Effector memory CD8-positive, alpha-beta T cell (primary cell): ENCODE data around the gene ALG2.
"Not testable (repeated sequence)": the region's sequence is repeated elsewhere in the genome, so short reads cannot be mapped to it uniquely, and the experiment has no call there.

Experiments used
- ATAC-seq: fragments of 150-1000 bp; cut with Tn5 transposase; replicated peaks from 2 replicates; pipeline ENCODE4 v1.10.0; 2021; ENCODE audit warnings: mild to moderate bottlenecking, moderate library complexity
- DNase-seq, 3 experiments: peaks; one replicate each; pipeline ENCODE4 v3.0.0; 2021
- H3K27ac Mint-ChIP-seq, 2 donors: one replicate each; pipeline ENCODE4 v1.8.0; 2022; ENCODE audit warnings: mild to moderate bottlenecking in 2 of 2, mixed read lengths in 2 of 2, moderate library complexity in 2 of 2
- H3K27me3 Mint-ChIP-seq, 2 donors: one replicate each; pipeline ENCODE4 v1.8.0; 2022; ENCODE audit warnings: mixed read lengths in 2 of 2
- H3K36me3 Mint-ChIP-seq: one replicate; pipeline ENCODE4 v1.8.0; 2022; ENCODE audit warnings: mild to moderate bottlenecking, moderate library complexity, mixed read lengths; ENCODE audit not compliant: insufficient read depth
- H3K4me1 Mint-ChIP-seq, 2 donors: one replicate each; pipeline ENCODE4 v1.8.0; 2022; ENCODE audit warnings: low read depth in 2 of 2, mixed read lengths in 2 of 2
- H3K4me3 Mint-ChIP-seq, 2 donors: one replicate each; pipeline ENCODE4 v1.8.0; 2022; ENCODE audit warnings: mild to moderate bottlenecking in 2 of 2, mixed read lengths in 2 of 2, moderate library complexity in 2 of 2
- H3K9me3 Mint-ChIP-seq, 2 donors: one replicate each; pipeline ENCODE4 v1.8.0; 2022; ENCODE audit warnings: mixed read lengths in 2 of 2

ALG2 gene

DNA sequence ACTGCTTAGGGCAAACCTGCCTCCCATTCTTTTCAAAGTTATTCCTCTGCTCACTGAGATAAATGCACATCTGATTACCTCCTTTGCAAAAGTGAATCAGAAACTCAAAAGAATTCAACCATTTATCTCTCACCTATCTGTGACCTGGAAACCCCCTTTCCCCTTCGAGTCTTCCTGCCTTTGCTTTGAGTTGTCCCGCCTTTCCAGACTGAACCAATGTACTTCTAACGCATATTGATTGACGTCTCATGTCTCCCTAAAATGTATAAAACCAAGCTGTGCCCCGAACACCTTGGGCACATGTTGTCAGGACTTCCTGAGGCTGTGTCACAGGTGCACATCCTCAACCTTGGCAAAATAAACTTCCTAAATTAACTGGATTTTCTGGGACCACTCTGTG is 25.3 kb downstream of the ALG2 start:
- H3K27ac Mint-ChIP-seq, H3K4me1 Mint-ChIP-seq, H3K9me3 Mint-ChIP-seq, ATAC-seq, H3K36me3 Mint-ChIP-seq, H3K4me3 Mint-ChIP-seq, H3K27me3 Mint-ChIP-seq, DNase-seq: not testable (repeated sequence)

DNA sequence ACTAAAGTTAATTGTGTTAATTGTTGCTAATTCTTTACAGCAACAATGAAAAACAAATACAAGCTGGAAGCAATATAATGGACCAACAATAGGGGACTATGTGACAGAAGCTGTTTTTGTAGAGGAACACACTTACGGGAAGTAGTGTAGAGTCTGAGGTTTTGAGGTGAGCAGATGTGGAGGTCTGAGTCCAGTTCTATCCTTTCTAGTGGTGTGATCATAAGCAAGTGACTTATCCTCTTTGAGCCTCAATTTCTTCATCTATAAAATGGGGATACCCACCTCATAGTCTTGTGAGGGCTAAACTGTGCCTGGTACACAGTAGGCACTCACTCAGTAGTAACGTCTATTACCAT is 28.3 kb downstream of the ALG2 start:
- H3K36me3 Mint-ChIP-seq: no peaks in the 10 kb centered on the region
- no peak overlapping the region for H3K27ac Mint-ChIP-seq
- H3K27me3 Mint-ChIP-seq: peaks cover 21 to 33% of the 10 kb centered on the region in 2 donors
- DNase-seq (no peak), ATAC-seq (no peak)
- no peak overlapping the region for H3K4me3 Mint-ChIP-seq
- H3K9me3 Mint-ChIP-seq: no peaks in the 10 kb centered on the region
- peaks cover 0 to 5% of the 10 kb centered on the region in 2 donors for H3K4me1 Mint-ChIP-seq

DNA sequence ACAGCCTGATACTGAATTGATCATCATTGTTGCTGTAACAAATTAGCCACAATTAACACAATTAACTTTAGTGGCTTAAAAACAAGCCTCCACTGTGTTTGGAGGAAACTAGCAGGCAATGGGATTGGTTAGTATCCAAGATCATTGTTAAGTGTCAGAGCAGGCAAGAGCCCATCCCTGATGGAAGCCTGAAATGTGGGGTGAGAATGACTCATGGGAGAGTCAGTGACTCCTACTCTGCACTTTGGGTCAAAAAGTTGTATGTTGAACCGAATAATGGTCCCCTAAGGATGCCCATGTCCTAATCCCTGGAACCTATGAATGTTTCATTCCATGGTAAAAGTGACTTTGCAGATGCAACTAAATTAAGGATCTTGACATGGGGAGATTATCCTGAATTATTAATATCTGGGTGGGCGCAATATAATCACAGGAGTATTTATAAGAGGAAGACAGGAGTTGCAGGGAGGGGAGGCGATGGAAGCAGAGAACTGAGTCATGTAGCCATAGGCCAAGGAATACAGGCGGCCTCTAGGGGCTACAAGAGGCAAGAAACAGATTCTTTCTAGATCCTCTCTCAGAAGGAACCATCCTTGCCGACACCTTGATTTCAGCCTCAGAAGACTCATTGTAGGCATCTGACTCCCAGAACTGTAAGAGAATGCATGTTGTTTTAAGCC is 28.8 kb downstream of the ALG2 start:
- H3K4me1 Mint-ChIP-seq: peaks cover 0 to 5% of the 10 kb centered on the region in 2 donors
- H3K4me3 Mint-ChIP-seq: no peak overlapping the region
- no peak for DNase-seq
- no peaks in the 10 kb centered on the region for H3K36me3 Mint-ChIP-seq
- H3K9me3 Mint-ChIP-seq: no peaks in the 10 kb centered on the region
- no peak overlapping the region for H3K27ac Mint-ChIP-seq
- ATAC-seq: no peak
- H3K27me3 Mint-ChIP-seq: peaks cover 21 to 38% of the 10 kb centered on the region in 2 donors

DNA sequence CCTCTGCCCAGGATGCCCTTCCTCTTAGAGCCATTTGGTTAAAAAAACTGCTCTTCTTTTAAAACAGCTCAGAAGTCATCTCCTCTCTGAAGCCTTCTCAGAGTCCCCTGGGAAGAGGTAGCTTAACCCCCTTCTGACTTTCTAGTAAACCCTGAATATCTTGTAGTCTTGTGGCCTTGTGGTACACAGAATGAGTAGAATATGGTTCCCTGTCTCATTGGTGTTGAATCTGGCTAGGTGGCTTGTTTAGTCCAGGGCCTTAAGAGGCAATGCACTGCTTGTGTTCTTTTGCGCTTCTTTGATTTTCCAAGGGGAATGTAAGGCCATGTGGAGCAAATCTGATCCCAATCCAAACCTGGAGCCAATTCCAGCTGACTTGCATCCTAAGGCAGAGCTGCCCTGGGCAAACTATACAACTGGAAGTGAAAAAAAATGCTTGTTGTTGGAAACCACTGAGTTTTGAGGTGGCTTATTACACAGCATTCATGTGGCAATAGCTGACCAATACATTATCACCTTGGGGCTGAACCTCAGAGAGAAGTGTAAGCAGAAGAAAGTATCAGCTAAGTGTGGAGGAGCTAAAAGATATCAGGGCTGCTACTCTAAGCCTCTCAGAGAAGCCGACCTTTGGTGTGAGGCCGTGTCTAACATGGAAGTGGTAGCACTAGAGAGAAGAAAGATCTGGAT is 31.0 kb downstream of the ALG2 start:
- Mint-ChIP-seq H3K36me3 (no peaks in the 10 kb centered on the region), H3K4me1 (peaks cover 0 to 5% of the 10 kb centered on the region in 2 donors), H3K4me3 (no peak overlapping the region), H3K9me3 (no peaks in the 10 kb centered on the region), H3K27ac (peak overlapping the region in 1 of 2 donors; percentile 45), H3K27me3 (peaks cover 21 to 30% of the 10 kb centered on the region in 2 donors)
- no peak for ATAC-seq
- DNase-seq: no peak

DNA sequence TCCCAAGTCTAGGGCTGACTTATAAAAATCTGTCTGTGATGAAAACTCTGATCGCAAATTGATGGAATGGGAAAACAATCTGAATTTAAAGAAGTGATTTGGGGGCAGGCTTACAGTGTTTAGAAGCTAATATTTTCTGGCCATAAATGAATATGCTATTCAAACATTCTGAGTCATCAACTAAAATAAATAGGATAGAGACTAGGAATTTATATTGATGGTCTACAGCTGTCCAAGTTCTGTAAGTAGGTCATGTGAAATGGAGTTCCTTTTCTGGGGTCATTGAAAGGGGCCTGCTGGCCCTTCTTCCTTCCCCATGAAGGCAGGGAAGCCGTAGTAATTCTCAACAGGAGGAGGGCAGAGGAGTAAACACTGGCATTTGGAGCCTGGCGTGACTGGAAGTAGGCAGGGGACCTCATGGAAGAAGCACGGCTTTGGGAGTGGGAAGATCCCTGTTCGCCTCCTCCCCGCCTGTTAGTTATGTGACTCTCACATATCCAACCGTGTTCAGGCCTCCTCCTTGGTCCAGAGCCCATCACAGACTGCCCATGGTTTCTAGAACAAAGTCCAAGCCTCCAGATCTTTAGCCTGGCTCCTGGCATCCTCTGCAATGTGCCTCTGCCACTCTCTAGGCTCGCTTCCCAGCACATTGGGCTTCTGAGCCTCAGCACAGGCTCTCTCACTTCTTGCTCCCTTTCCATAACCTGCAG is 31.7 kb downstream of the ALG2 start:
- H3K4me3 Mint-ChIP-seq: no peak overlapping the region

DNA sequence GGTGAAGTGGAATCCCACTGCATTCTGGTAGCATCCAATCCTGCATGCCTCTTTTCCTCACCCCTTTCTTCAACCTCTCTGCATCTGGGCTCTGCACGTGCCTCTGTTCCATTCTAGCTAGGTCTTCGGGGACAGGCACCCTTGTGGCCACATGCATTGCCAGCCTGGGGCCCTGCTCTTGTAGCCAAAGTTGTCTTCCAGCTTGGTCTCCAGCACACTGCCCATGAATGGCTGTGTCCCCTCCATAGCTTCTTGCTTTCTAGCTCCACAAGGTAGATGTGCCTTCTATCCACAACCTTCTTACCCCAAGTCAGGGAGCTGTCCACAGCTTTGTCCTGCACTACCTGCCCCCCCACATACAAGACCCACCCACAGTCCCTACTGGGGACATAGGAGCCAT is 32.6 kb downstream of the ALG2 start:
- DNase-seq (no peak), ATAC-seq (no peak)
- Mint-ChIP-seq H3K36me3 (no peaks in the 10 kb centered on the region), H3K27ac (no peak overlapping the region), H3K9me3 (no peaks in the 10 kb centered on the region), H3K4me3 (no peak overlapping the region), H3K4me1 (peaks cover 6 to 12% of the 10 kb centered on the region in 2 donors), H3K27me3 (peaks cover 21 to 30% of the 10 kb centered on the region in 2 donors)

More for the DNA sequence above, 31.7 kb downstream of the ALG2 start:
- H3K27me3 Mint-ChIP-seq: peaks cover 21 to 30% of the 10 kb centered on the region in 2 donors
- peak overlapping the region in 1 of 2 donors; percentile 45 for H3K27ac Mint-ChIP-seq
- H3K9me3 Mint-ChIP-seq: no peaks in the 10 kb centered on the region
- H3K4me1 Mint-ChIP-seq: peaks cover 0 to 5% of the 10 kb centered on the region in 2 donors
- H3K36me3 Mint-ChIP-seq: no peaks in the 10 kb centered on the region
- ATAC-seq: no peak
- DNase-seq: no peak

DNA sequence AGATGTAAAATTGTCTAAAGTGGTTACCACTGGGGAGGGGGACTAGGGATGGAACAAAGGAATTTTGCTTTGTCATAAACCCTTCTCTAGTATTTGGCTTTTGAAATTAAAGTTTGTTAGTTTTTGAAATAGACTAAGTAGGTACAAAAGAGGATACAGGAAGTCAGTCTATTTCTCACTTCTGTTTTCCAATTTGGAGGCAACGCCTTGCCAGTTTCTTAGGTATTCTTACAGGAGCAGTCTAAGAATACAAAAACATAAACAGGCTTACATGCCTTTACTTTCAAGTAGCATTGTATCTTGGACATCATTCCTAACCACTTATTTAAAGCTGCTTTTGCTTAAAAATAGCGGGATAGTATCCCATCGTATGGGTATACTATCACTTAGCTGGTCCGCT is 34.4 kb downstream of the ALG2 start:
- Mint-ChIP-seq H3K4me3 (no peak overlapping the region), H3K36me3 (no peaks in the 10 kb centered on the region), H3K4me1 (peaks cover 9% of the 10 kb centered on the region in 2 donors), H3K9me3 (no peaks in the 10 kb centered on the region), H3K27me3 (peaks cover 17 to 30% of the 10 kb centered on the region in 2 donors), H3K27ac (no peak overlapping the region)
- ATAC-seq (no peak), DNase-seq (no peak)

DNA sequence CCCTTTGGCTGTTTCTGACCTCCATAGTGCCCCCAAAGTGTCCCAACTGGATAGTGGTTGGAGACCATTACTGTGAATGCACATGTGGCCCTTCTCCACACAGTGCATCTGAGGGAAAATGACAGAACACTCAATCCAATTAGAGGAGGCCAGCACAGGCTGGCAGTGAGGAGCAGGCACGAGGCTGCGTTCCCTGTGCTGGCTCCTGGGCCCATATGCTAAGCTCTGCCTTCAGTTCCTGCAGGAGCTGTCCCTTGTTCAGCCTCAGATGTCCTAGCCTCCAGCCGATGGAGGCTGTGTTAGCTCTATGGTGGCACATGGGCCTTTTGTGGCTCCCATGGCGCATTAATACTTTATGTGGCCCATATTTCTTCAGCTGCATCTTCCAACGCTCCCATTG is 35.8 kb downstream of the ALG2 start:
- H3K36me3 Mint-ChIP-seq: no peaks in the 10 kb centered on the region
- peaks cover 14 to 15% of the 10 kb centered on the region in 2 donors for H3K4me1 Mint-ChIP-seq
- no peak overlapping the region for H3K27ac Mint-ChIP-seq
- DNase-seq (no peak), ATAC-seq (no peak)
- no peak overlapping the region for H3K4me3 Mint-ChIP-seq
- peaks cover 12 to 25% of the 10 kb centered on the region in 2 donors for H3K27me3 Mint-ChIP-seq
- no peaks in the 10 kb centered on the region for H3K9me3 Mint-ChIP-seq

DNA sequence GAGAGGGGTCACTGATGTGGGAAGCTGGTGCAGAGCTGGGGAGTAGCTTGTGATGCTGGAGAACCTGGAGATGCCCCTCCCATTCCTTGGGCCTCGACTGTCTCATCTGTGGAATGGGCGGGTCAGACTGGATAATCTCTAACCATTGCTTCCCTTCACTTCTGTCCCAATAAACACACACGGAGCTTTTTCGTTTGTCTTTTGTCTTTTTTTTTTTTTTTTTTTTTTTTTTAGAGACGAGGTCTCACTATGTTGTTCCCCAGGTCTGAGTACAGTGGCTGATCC is 36.5 kb downstream of the ALG2 start:
- peaks cover 6 to 19% of the 10 kb centered on the region in 2 donors for H3K27me3 Mint-ChIP-seq
- ATAC-seq: no peak
- no peaks in the 10 kb centered on the region for H3K9me3 Mint-ChIP-seq
- peak overlapping the region in 1 of 2 donors; percentile 37 for H3K4me3 Mint-ChIP-seq
- H3K36me3 Mint-ChIP-seq: no peaks in the 10 kb centered on the region
- H3K4me1 Mint-ChIP-seq: peaks cover 14 to 15% of the 10 kb centered on the region in 2 donors
- no peak for DNase-seq
- H3K27ac Mint-ChIP-seq: peak overlapping the region in 1 of 2 donors; percentile 32

DNA sequence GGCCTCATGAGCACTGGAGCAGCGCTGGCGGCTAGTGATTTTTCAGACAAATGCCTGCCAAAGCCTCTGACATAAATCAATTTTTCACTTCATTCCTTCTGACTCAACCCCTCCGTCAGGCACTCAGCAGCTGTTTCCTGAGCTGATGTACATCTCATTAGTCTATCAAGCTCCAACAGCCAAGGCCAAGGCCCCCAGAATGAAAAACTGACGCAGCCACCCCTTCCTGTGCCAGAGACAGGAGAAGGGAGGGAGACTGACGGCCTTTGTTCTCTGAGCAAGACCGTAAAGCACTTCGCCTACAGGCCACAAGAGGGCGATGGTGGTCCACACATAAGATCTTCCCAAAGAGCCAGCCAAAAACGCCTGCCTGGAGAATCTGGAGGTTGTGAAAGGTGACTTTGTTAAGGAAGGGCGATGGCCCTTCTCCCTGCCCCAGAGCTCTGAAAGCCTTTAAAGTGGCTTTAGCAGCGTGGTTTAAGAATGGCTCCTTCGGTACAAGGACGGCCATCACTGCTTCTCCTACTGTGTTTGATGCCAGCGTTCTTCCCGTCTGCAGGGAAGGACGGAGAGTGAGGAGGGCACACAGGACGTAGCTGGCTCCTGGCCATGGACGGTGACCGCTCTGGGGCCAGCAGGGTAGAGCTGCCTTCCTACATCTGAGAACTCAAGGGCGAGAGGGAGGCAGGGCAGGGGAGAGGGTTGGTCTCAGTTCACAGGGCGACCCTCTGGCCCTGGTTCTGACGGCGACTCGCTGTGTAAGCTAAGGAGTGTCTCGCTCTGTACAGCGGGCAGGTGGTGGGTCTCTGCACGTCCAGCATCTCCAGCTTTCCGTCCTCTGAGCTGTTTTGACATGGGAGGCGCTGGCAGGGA is 37.0 kb downstream of the ALG2 start:
- Mint-ChIP-seq H3K4me3 (peak overlapping the region; percentile 33 to 37), H3K27me3 (peaks cover 6 to 18% of the 10 kb centered on the region in 2 donors), H3K36me3 (no peaks in the 10 kb centered on the region), H3K9me3 (no peaks in the 10 kb centered on the region), H3K4me1 (peaks cover 14 to 15% of the 10 kb centered on the region in 2 donors), H3K27ac (peak overlapping the region; percentile 26 to 32)
- DNase-seq (peak; percentile 66 to 76 (median 68)), ATAC-seq (peak; percentile 87)

DNA sequence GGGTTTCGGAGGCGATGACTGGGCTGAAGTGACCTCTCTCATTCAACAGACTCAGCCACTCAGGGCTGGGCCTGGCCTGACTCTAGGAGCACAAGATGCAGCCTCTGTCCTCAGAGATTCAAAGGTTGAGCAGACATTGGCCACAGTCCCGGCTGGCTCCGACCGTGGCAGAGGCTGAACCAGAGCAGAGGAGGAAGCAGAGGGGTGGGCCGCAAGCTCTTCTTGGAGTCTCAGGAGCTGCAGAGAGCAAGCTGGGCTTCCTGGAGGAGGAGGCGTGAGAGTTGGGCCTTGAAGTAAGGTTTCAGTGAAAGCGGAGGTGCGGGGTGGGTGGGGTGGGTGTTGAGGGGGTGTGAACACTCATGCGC is 37.6 kb downstream of the ALG2 start:
- peaks cover 14 to 15% of the 10 kb centered on the region in 2 donors for H3K4me1 Mint-ChIP-seq
- no peaks in the 10 kb centered on the region for H3K36me3 Mint-ChIP-seq
- peak overlapping the region; percentile 33 to 37 for H3K4me3 Mint-ChIP-seq
- no peaks in the 10 kb centered on the region for H3K9me3 Mint-ChIP-seq
- peaks cover under 1 to 12% of the 10 kb centered on the region in 2 donors for H3K27me3 Mint-ChIP-seq
- DNase-seq (no peak), ATAC-seq (no peak)
- H3K27ac Mint-ChIP-seq: peak overlapping the region; percentile 10 to 26

DNA sequence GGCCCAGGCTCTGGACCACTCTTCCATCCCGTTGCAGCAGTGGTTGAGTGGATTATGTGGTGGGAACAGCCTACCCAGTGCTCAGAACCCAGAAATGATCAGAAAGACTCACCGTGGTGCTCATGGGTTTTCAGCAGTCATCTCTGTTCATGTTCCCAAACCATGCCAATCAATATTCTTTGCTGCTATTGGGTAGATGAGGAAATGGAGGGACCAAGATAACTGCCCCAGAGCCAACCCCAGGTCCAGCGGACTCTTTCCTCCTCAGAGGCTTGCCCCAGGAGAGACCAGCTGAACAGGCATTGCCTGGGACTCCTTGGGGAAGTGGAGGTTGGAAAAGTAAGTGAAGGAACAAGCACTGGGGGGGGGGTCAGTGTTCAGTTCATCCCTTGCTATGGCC is 38.1 kb downstream of the ALG2 start:
- peak overlapping the region in 1 of 2 donors; percentile 10 for H3K27ac Mint-ChIP-seq
- H3K9me3 Mint-ChIP-seq: no peaks in the 10 kb centered on the region
- H3K36me3 Mint-ChIP-seq: no peaks in the 10 kb centered on the region
- H3K4me1 Mint-ChIP-seq: peaks cover 14 to 15% of the 10 kb centered on the region in 2 donors
- no peak for ATAC-seq
- H3K27me3 Mint-ChIP-seq: peaks cover 0 to 7% of the 10 kb centered on the region in 2 donors
- H3K4me3 Mint-ChIP-seq: no peak overlapping the region
- DNase-seq: no peak

DNA sequence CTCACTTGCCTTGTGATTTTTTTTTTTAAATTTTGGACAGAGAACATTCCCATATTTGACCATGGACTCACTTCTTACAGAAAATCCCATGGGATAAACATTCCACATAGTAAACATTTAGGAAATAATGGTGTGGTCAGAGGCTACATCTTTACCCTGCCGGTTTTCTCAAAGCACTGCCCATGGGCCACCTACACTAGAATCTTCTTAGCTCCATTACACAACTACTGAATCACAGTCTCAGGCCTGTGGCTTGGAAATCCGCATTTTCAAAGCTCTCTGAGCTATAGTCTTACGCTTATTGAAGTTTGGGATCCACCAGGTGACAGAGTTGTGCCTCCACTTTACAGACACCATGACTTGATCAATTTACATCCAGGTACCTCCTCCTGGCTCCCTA is 39.4 kb downstream of the ALG2 start:
- H3K4me3 Mint-ChIP-seq: no peak overlapping the region
- peaks cover 14 to 15% of the 10 kb centered on the region in 2 donors for H3K4me1 Mint-ChIP-seq
- no peaks in the 10 kb centered on the region for H3K27me3 Mint-ChIP-seq
- no peaks in the 10 kb centered on the region for H3K9me3 Mint-ChIP-seq
- DNase-seq (no peak), ATAC-seq (no peak)
- H3K36me3 Mint-ChIP-seq: no peaks in the 10 kb centered on the region
- no peak overlapping the region for H3K27ac Mint-ChIP-seq
